T-helper 2 cell treated with Interferon-gamma antibody and Interleukin-4, amounts not matched to agents 5 μg/mL and 100 μg/mL, for 36 hours (primary cell): Measurements from ENCODE around the gene RNF152.

Source experiments
- DNase-seq: peaks from one replicate; pipeline ENCODE4 v3.0.0; 2021; ENCODE audit warnings: low spot score
- H3K27ac Mint-ChIP-seq: one replicate; pipeline ENCODE4 v1.8.0; 2021; ENCODE audit warnings: mild to moderate bottlenecking, mixed read lengths
- H3K27me3 Mint-ChIP-seq: one replicate; pipeline ENCODE4 v1.8.0; 2021; ENCODE audit warnings: low read depth, mixed read lengths
- H3K36me3 Mint-ChIP-seq: one replicate; pipeline ENCODE4 v1.8.0; 2021; ENCODE audit warnings: low read depth, mixed read lengths
- H3K4me1 Mint-ChIP-seq: one replicate; pipeline ENCODE4 v1.8.0; 2021; ENCODE audit warnings: low read depth, mixed read lengths
- H3K4me3 Mint-ChIP-seq: one replicate; pipeline ENCODE4 v1.8.0; 2022; ENCODE audit warnings: mild to moderate bottlenecking, moderate library complexity, mixed read lengths
- H3K9me3 Mint-ChIP-seq: one replicate; pipeline ENCODE4 v1.8.0; 2021; ENCODE audit warnings: mixed read lengths

RNF152 gene

GRCh38 chr18:61761875-61762274 lies 130.9 kb downstream of the RNF152 start:
- Mint-ChIP-seq H3K9me3 (no peaks in the 10 kb centered on the region), H3K27ac (no peak overlapping the region)
- no peak for DNase-seq

More at GRCh38 chr18:61761875-61762274, 130.9 kb downstream of the RNF152 start:
- Mint-ChIP-seq H3K4me3 (no peak overlapping the region), H3K27me3 (peaks cover 52% of the 10 kb centered on the region), H3K36me3 (no peaks in the 10 kb centered on the region), H3K4me1 (peaks cover 6% of the 10 kb centered on the region)
